ENCODE data around the gene CARM1.

DNA sequence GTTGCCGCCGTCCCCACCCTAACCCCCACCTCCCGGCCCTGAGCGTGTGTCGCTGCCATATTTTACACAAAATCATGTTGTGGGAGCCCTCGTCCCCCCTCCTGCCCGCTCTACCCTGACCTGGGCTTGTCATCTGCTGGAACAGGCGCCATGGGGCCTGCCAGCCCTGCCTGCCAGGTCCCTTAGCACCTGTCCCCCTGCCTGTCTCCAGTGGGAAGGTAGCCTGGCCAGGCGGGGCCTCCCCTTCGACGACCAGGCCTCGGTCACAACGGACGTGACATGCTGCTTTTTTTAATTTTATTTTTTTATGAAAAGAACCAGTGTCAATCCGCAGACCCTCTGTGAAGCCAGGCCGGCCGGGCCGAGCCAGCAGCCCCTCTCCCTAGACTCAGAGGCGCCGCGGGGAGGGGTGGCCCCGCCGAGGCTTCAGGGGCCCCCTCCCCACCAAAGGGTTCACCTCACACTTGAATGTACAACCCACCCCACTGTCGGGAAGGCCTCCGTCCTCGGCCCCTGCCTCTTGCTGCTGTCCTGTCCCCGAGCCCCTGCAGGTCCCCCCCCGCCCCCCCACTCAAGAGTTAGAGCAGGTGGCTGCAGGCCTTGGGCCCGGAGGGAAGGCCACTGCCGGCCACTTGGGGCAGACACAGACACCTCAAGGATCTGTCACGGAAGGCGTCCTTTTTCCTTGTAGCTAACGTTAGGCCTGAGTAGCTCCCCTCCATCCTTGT, 50.7 kb downstream of the CARM1 start:
- TF ChIP-seq, protein P1, sequence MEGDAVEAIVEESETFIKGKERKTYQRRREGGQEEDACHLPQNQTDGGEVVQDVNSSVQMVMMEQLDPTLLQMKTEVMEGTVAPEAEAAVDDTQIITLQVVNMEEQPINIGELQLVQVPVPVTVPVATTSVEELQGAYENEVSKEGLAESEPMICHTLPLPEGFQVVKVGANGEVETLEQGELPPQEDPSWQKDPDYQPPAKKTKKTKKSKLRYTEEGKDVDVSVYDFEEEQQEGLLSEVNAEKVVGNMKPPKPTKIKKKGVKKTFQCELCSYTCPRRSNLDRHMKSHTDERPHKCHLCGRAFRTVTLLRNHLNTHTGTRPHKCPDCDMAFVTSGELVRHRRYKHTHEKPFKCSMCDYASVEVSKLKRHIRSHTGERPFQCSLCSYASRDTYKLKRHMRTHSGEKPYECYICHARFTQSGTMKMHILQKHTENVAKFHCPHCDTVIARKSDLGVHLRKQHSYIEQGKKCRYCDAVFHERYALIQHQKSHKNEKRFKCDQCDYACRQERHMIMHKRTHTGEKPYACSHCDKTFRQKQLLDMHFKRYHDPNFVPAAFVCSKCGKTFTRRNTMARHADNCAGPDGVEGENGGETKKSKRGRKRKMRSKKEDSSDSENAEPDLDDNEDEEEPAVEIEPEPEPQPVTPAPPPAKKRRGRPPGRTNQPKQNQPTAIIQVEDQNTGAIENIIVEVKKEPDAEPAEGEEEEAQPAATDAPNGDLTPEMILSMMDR (conservative IDR thresholded peaks at IDR 0.05; ENCODE audit: low read length) = no peak
- TF ChIP-seq EZH2phosphoT487 (IDR thresholded peaks at IDR 0.05; ENCODE audit: borderline replicate concordance) = no peak
